GM13977 (cell line): Measurements from ENCODE around the gene LIMS2.

Experiments
- DNase-seq: peaks from one replicate; pipeline ENCODE4 v3.0.0; 2012; ENCODE audit warnings: low spot score
- in situ Hi-C: fragments of 300-500 bp; cut with MboI; formaldehyde crosslinking; loops from one replicate; pipeline ENCODE4 v1.12.0; 2022; ENCODE audit warnings: low sequenced_read_pairs, low pct_unique_long_range_greater_than_20kb, mixed read lengths, inconsistent platforms; ENCODE audit not compliant: unreplicated experiment
- TF ChIP-seq, protein P1 (sequence below): IDR thresholded peaks from 2 replicates; pipeline ENCODE4 v1.5.1; 2012; ENCODE audit warnings: mild to moderate bottlenecking, control low read depth; ENCODE audit not compliant: insufficient read depth; ENCODE audit errors: extremely low read depth, missing control alignments

The LIMS2 gene

DNA sequence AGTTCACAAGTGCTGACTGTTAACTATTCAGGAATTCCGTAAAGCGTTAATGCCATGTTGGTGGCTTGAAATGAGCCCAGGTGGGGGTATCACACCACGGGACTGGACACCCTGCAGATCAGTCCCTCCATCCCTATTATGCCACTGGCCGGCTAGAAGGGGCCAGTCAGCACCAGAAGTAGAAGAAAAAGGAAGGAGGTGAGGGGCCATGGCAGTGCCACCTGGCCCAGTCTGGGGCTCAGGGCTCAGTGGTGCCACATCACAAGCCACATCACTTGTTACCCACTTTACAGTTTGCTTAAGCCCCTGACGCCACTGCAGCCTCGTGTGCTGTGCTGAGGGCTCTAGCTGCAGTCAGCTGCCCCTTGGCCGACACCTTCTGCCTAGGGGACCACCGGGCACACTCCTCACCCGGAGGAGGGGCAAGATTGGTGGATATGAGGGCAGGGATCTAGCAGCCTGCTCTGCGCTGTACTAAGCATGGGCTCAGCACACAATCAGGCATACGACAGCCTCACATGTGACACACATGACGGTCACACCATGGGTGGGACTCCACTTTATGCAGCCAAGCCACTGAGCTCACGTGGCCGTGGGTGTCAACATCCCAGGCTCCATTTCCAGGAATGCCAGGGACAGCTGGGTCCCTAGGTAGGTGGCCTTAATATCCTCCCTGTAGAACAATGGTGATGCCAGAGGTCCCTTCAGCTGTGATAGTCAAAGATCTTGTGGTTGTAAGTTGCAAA, 3.6 kb downstream of the LIMS2 start:
- in situ Hi-C loops = no loop called here
- TF ChIP-seq, protein P1, sequence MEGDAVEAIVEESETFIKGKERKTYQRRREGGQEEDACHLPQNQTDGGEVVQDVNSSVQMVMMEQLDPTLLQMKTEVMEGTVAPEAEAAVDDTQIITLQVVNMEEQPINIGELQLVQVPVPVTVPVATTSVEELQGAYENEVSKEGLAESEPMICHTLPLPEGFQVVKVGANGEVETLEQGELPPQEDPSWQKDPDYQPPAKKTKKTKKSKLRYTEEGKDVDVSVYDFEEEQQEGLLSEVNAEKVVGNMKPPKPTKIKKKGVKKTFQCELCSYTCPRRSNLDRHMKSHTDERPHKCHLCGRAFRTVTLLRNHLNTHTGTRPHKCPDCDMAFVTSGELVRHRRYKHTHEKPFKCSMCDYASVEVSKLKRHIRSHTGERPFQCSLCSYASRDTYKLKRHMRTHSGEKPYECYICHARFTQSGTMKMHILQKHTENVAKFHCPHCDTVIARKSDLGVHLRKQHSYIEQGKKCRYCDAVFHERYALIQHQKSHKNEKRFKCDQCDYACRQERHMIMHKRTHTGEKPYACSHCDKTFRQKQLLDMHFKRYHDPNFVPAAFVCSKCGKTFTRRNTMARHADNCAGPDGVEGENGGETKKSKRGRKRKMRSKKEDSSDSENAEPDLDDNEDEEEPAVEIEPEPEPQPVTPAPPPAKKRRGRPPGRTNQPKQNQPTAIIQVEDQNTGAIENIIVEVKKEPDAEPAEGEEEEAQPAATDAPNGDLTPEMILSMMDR = no peak

DNA sequence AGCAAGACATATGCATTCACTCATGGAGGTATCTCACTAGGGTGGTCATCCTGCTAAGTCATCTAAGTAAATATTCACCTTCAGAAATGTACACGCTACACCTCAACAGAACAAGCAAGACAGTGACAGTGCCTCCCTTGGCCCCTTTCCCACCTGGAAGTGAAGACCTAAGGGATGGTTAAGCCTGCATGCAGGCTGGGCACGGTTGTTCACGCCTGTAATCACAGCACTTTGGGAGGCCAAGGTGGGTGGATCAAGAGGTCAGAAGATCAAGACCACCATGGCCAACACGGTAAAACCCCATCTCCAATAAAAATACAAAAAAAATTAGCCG, 4.4 kb downstream of the LIMS2 start:
- DNase-seq = no peak
- in situ Hi-C loops = no loop called here
- TF ChIP-seq, protein P1 = no peak

More for the DNA sequence above, 3.6 kb downstream of the LIMS2 start:
- DNase-seq = no peak

DNA sequence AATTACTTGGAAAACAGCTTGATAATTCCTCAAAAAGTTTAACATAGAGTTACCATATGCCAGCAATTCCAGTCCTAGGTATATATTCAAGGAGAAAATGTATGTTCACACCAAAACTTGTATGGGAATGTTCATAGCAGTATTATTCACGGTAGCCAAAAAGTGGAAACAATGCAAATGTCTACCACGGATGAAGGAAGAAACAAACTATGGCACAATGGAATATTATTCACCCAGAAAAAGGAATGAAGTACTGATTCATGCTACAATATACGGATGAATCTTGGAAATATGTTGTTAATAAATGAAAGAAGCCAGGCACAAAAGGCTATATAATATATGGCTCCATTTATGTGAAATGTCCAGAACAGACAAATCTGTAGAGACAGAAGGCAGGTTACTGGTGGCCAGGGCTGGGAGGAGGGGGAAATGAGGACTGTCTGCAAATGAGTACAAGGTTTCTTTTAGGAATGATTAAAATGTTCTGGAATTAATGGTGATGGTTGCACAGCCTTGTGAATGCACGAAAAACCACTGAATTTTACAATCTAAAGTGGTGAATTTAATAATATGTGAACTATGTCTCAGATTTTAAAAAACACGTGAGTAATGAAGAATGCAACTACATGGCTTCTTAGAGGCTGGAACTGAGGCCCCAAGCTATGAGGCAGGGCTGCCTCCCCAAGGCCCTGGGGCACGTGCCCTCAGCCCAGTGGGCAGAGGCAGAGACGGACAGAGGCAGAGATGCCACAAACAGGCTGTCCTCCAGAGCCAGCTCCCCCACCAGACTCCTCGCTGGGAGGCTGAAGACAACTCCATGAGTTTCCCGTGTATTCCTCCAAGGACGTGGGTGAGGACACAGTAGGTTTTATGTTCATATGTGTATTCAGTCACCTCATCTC, 5.0 kb downstream of the LIMS2 start:
- DNase-seq = no peak
- in situ Hi-C loops = no loop called here
- TF ChIP-seq, protein P1 = no peak

DNA sequence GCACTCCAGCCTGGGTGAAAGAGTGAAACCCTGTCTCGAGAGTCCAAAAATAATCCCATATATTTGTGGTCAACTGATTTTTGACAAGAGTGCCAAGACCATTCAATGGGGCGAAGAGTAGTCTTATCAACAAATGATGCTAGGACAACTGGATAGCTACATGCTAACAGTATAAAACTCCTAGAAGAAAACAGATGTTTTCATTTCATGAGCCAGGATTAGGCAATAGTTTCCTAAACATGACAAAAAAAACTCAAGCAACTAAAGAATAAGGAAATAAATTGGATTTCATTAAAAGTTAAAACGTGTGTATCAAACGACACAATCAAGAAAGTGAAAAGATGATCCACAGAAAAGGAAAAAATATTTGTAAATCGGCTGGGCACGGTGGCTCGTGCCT, 6.3 kb downstream of the LIMS2 start:
- in situ Hi-C loops = no loop called here
- DNase-seq = no peak
- TF ChIP-seq, protein P1 = no peak

DNA sequence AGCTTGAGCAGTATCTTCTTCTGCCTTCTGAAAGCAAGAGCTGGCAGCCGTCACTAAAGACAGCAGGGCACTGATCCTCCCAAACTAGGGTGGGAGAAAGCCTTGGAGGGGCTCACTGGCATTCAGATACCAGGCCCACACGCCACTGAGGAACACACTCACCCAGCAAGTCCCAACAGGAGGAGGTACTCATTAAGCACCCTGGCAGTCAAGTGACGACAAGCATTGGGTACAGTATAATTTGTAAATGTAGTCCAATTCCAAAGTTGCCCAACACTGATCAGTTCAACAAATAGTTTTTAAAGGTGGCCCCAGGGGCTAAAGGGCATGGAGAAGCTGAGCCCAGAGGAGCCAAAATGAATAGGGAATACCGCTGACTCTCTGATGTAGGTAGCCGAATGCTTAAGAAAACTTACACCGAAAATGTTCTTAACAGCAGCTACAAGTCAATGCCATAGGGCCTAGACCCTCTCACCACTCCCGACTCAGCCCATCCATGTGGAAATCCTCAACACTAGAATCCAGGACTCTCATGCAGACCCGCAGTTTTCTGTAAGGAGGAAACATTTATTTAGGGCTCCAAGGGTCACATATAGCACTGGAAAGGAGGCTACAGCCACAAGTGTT, 9.9 kb downstream of the LIMS2 start:
- in situ Hi-C loops = no loop called here
- TF ChIP-seq, protein P1 = no peak
- DNase-seq = no peak

DNA sequence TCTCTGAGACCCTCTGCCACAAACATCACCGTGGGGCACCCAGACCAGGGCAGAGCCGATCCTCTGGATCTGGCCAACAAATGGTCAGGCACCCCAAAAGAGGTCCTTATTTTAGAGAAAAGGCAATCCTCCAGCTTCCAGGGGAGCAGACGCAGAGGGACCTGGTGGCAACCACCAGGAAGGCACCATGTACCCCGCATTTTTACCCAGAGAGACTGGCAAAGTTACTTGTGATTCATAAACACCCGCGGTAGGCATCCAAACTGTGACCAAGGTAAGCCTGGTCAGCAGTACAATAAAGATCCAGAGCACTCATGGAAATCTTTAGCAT, 10.5 kb downstream of the LIMS2 start:
- in situ Hi-C loops = no loop called here

More for the DNA sequence above, 10.5 kb downstream of the LIMS2 start:
- no peak for DNase-seq
- TF ChIP-seq, protein P1 = no peak
